IMR-90 (cell line): Measurements from ENCODE around the gene UBN1. TPM values are rescaled to one million over a fixed set of nuclear protein-coding genes. Genes with fewer than 3 reads are reported as not detected.

Experiments used
- ATAC-seq: fragments of 200-7000 bp; cut with Tn5 transposase; 2 replicates; pipeline ENCODE4 v1.9.1; 2020; ENCODE audit warnings: low read depth, mild to moderate bottlenecking, moderate library complexity
- BruUV-seq: library from RNA; stranded (reverse); fragments of 400-500 nt; replicated peaks from 2 replicates; lab custom pipeline; 2021; lab: Mats Ljungman, UMichigan
- CTCF ChIA-PET: fragments of 300-600 bp; formaldehyde crosslinking; extraction: SDS; loops from one replicate; lab custom pipeline; 2021; ENCODE audit warnings: antibody characterized with exemption; lab: Yijun Ruan, JAX
- POLR2A ChIA-PET: fragments of 300-600 bp; sonication (Branson Sonifier 250); formaldehyde crosslinking; loops from one replicate; lab custom pipeline; 2022; ENCODE audit warnings: antibody characterized with exemption; ENCODE audit not compliant: unreplicated experiment; lab: Charles Lee
- DNase-seq: peaks from one replicate; pipeline ENCODE4 v3.0.0; 2013
- H2AFZ ChIP-seq: replicated peaks from 2 replicates; pipeline ENCODE3; 2013; ENCODE audit warnings: low read length, mild to moderate bottlenecking; ENCODE audit not compliant: poor library complexity
- H2AK5ac ChIP-seq: 2 replicates; pipeline ENCODE4 v1.6.1; 2013; ENCODE audit warnings: low read depth, low read length, inconsistent platforms
- H2AK9ac ChIP-seq: replicated peaks from 2 replicates; pipeline ENCODE3; 2013; ENCODE audit warnings: mild to moderate bottlenecking, low read depth, low read length, moderate library complexity; ENCODE audit not compliant: poor library complexity
- H2BK120ac ChIP-seq: 2 replicates; pipeline ENCODE4 v1.6.1; 2013; ENCODE audit warnings: low read depth, low read length, inconsistent platforms
- H2BK15ac ChIP-seq: 3 replicates; pipeline ENCODE4 v1.6.1; 2013; ENCODE audit warnings: low read depth, low read length, inconsistent platforms
- H2BK20ac ChIP-seq: 2 replicates; pipeline ENCODE4 v1.6.1; 2013; ENCODE audit warnings: low read depth, mild to moderate bottlenecking, inconsistent platforms, low read length, moderate library complexity
- H2BK5ac ChIP-seq: 2 replicates; pipeline ENCODE4 v1.6.1; 2013; ENCODE audit warnings: mild to moderate bottlenecking, low read depth, low read length, inconsistent platforms; ENCODE audit not compliant: poor library complexity, severe bottlenecking
- H3K14ac ChIP-seq: replicated peaks from 2 replicates; pipeline ENCODE4 v1.6.1; 2013; ENCODE audit warnings: low read depth, low read length, inconsistent platforms
- H3K18ac ChIP-seq: 2 replicates; pipeline ENCODE4 v1.6.1; 2013; ENCODE audit warnings: low read depth, low read length, control low read depth
- H3K23ac ChIP-seq: 2 replicates; pipeline ENCODE4 v1.6.1; 2013; ENCODE audit warnings: low read depth, low read length, inconsistent platforms
- H3K27ac ChIP-seq: 2 replicates; pipeline ENCODE4 v1.5.1; 2013; ENCODE audit warnings: mild to moderate bottlenecking, control low read depth, low read length; ENCODE audit not compliant: insufficient read depth
- H3K27me3 ChIP-seq: 2 replicates; pipeline ENCODE4 v1.6.1; 2013; ENCODE audit warnings: low read length; ENCODE audit not compliant: control insufficient read depth, insufficient read depth
- H3K36me3 ChIP-seq: 2 replicates; pipeline ENCODE4 v1.6.1; 2013; ENCODE audit warnings: low read length, mixed read lengths; ENCODE audit not compliant: control insufficient read depth, insufficient read depth
- H3K4ac ChIP-seq: 2 replicates; pipeline ENCODE4 v1.6.1; 2013; ENCODE audit warnings: low read depth, low read length, inconsistent platforms
- H3K4me1 ChIP-seq: 2 replicates; pipeline ENCODE4 v1.6.1; 2013; ENCODE audit warnings: low read length, mixed read lengths; ENCODE audit not compliant: control insufficient read depth, insufficient read depth
- H3K4me2 ChIP-seq: 2 replicates; pipeline ENCODE4 v1.6.1; 2013; ENCODE audit warnings: low read depth, mild to moderate bottlenecking, control low read depth, low read length, moderate library complexity
- H3K4me3 ChIP-seq: 2 replicates; pipeline ENCODE4 v1.5.1; 2013; ENCODE audit warnings: low read depth, mild to moderate bottlenecking, control low read depth, low read length, moderate library complexity; ENCODE audit not compliant: insufficient read depth
- H3K56ac ChIP-seq: 2 replicates; pipeline ENCODE4 v1.6.1; 2013; ENCODE audit warnings: low read length, inconsistent platforms; ENCODE audit not compliant: insufficient read depth; ENCODE audit errors: extremely low read depth
- H3K79me1 ChIP-seq, 2 experiments: 2 replicates each; pipeline ENCODE4 v1.6.1; 2013; ENCODE audit warnings: low read length in 2 of 2, inconsistent platforms in 1 of 2, low read depth in 1 of 2
- H3K9ac ChIP-seq: 2 replicates; pipeline ENCODE4 v1.6.1; 2013; ENCODE audit warnings: low read depth, low read length, control low read depth
- H3K9me1 ChIP-seq: 2 replicates; pipeline ENCODE4 v1.6.1; 2013; ENCODE audit warnings: low read length, inconsistent platforms; ENCODE audit not compliant: insufficient read depth
- H3K9me3 ChIP-seq: 2 replicates; pipeline ENCODE4 v1.6.1; 2013; ENCODE audit warnings: low read length; ENCODE audit not compliant: control insufficient read depth, insufficient read depth
- H4K20me1 ChIP-seq: 2 replicates; pipeline ENCODE4 v1.6.1; 2013; ENCODE audit warnings: low read length, inconsistent platforms; ENCODE audit not compliant: insufficient read depth
- H4K5ac ChIP-seq: 2 replicates; pipeline ENCODE4 v1.6.1; 2013; ENCODE audit warnings: mild to moderate bottlenecking, low read depth, low read length, control low read depth
- H4K8ac ChIP-seq, 2 experiments: 2 replicates each; pipeline ENCODE4 v1.6.1; 2013; ENCODE audit warnings: low read depth in 2 of 2, low read length in 2 of 2, control low read depth in 1 of 2, inconsistent platforms in 1 of 2
- H4K91ac ChIP-seq: 2 replicates; pipeline ENCODE4 v1.6.1; 2013; ENCODE audit warnings: low read depth, low read length, inconsistent platforms; ENCODE audit not compliant: insufficient read depth
- BHLHE40 ChIP-seq: fragments of 150-350 bp; IDR thresholded peaks from 2 replicates; pipeline ENCODE4 v1.6.1; 2016; ENCODE audit warnings: mild to moderate bottlenecking, low read depth, low read length
- CEBPB ChIP-seq: IDR thresholded peaks from 2 replicates; pipeline ENCODE4 v1.6.1; 2012; ENCODE audit warnings: low read depth, low read length, improper control_type of control experiment
- CHD1 ChIP-seq: IDR thresholded peaks from 2 replicates; pipeline ENCODE4 v1.6.1; 2012; ENCODE audit warnings: low read depth, low read length, improper control_type of control experiment
- FOS ChIP-seq: fragments of 150-350 bp; IDR thresholded peaks from 2 replicates; pipeline ENCODE4 v1.6.1; 2016; ENCODE audit warnings: low read depth, low read length
- MAFK ChIP-seq: IDR thresholded peaks from 2 replicates; pipeline ENCODE4 v1.6.1; 2012; ENCODE audit warnings: low read depth, low read length, improper control_type of control experiment
- MAZ ChIP-seq: IDR thresholded peaks from 2 replicates; pipeline ENCODE4 v1.6.1; 2012; ENCODE audit warnings: low read depth, mild to moderate bottlenecking, low read length, improper control_type of control experiment, moderate library complexity, borderline replicate concordance
- MXI1 ChIP-seq: IDR thresholded peaks from 2 replicates; pipeline ENCODE4 v1.6.1; 2012; ENCODE audit warnings: low read depth, mild to moderate bottlenecking, low read length, moderate library complexity, borderline replicate concordance
- NFE2L2 ChIP-seq: fragments of 150-350 bp; IDR thresholded peaks from 2 replicates; pipeline ENCODE4 v1.6.1; 2016; ENCODE audit warnings: low read depth, mild to moderate bottlenecking, low read length
- POLR2A ChIP-seq: IDR thresholded peaks from 2 replicates; pipeline ENCODE4 v1.6.1; 2012; ENCODE audit warnings: mild to moderate bottlenecking, low read depth, low read length
- RAD21 ChIP-seq: IDR thresholded peaks from 2 replicates; pipeline ENCODE4 v1.6.1; 2012; ENCODE audit warnings: low read length, improper control_type of control experiment
- RCOR1 ChIP-seq: IDR thresholded peaks from 2 replicates; pipeline ENCODE4 v1.6.1; 2012; ENCODE audit warnings: mild to moderate bottlenecking, low read length, improper control_type of control experiment; ENCODE audit not compliant: insufficient replicate concordance
- RFX5 ChIP-seq: IDR thresholded peaks from 2 replicates; pipeline ENCODE4 v1.8.0; 2012; ENCODE audit warnings: low read depth, mild to moderate bottlenecking, low read length, moderate library complexity
- SMC3 ChIP-seq: fragments of 150-350 bp; IDR thresholded peaks from 2 replicates; pipeline ENCODE4 v1.6.1; 2016; ENCODE audit warnings: low read depth, mild to moderate bottlenecking, antibody characterized with exemption, low read length, moderate library complexity
- WGBS, 2 experiments: methylation state at CpG; one replicate each; pipeline versions ENCODE4 v1.1.5 to v1.1.7; 2013; ENCODE audit warnings: missing lambda C conversion rate in 2 of 2; ENCODE audit not compliant: insufficient read length in 1 of 2; ENCODE audit errors: extremely low coverage in 2 of 2; 5-methylcytosine and 5-hydroxymethylcytosine counted together
- dilution Hi-C: fragments of 300-500 bp; cut with HindIII; formaldehyde crosslinking; loops from one replicate; pipeline ENCODE4 v1.14.3; 2018; ENCODE audit warnings: low sequenced_read_pairs; ENCODE audit not compliant: unreplicated experiment
- in situ Hi-C: fragments of 300-500 bp; cut with MboI; formaldehyde crosslinking; loops from 3 replicates; pipeline ENCODE4 v1.14.3; 2019; ENCODE audit warnings: low sequenced_read_pairs, inconsistent platforms, mixed read lengths
- intact Hi-C: fragments of 100-400 bp; cut with micrococcal nuclease; formaldehyde crosslinking; loops from 2 replicates; pipeline ENCODE4 v1.10.0; 2022
- polyA plus RNA-seq, 3 experiments: library from polyadenylated mRNA; depleted of rRNA; stranded (reverse); fragments of >200 nt; gene quantifications; 2 replicates each; pipeline ENCODE4 v1.2.3, GENCODE V29; 2012; ENCODE audit warnings: low replicate concordance in 1 of 3
- total RNA-seq: library from RNA; depleted of rRNA; stranded (reverse); fragments of >200 nt; gene quantifications from 2 replicates; pipeline ENCODE4 v1.2.3, GENCODE V29; 2012
- TF ChIP-seq, protein P1 (sequence below): fragments of 150-350 bp; IDR thresholded peaks from 2 replicates; pipeline ENCODE4 v1.6.1; 2017; ENCODE audit warnings: mild to moderate bottlenecking, antibody characterized with exemption, low read length, low read depth
- TF ChIP-seq, protein P2 (sequence below): conservative IDR thresholded peaks from 2 replicates; pipeline ENCODE4 v1.5.1; 2012; ENCODE audit warnings: mild to moderate bottlenecking, low read depth, low read length, improper control_type of control experiment
- TF ChIP-seq, protein P3 (sequence below): fragments of 150-350 bp; IDR thresholded peaks from 2 replicates; pipeline ENCODE4 v1.6.1; 2016; ENCODE audit warnings: low read depth, mild to moderate bottlenecking, low read length, moderate library complexity, borderline replicate concordance

The UBN1 gene
- total and polyA plus RNA-seq, 2 of the 4 experiments (the other 2 are of a cell fraction), result 5.7 to 16.3 TPM

DNA sequence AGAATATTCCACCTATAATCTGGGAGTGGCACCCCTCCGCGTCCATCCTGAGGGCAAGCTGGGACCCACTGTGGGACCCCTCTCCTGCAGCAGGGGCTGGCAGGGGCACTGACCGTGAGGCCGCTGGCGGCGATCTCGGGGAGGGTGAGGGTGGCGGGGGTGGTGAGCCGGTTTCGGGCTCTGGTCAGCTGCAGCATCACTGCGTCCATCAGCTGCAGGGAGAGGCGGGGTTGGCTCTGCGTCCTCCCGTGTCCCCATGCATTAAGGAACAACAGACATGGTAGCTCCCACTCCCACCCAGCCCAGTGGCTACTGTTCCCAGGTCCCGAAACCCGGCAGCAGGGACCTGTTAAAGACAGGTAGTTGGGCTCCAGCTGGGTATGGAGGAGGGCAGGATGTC lies 48.8 kb upstream of the UBN1 start:
- in situ Hi-C loops, result no loop called here

More for the DNA sequence above, 48.8 kb upstream of the UBN1 start:
- Histone ChIP-seq H4K5ac (no peak overlapping the region), H3K36me3 (peaks cover 2% of the 10 kb centered on the region; the same call in 1 of the 2 replicates), H3K79me1 (0 out of 4 replicates have a peak, but pooled peaks cover 0 to 7% of the 10 kb centered on the region in 2 experiments), H2BK120ac (no peak overlapping the region), H2AK5ac (no peak overlapping the region), H3K23ac (no peak overlapping the region), H3K4me3 (no peak overlapping the region), H3K9me1 (no peaks in the 10 kb centered on the region), H4K20me1 (no peaks in the 10 kb centered on the region), H2BK15ac (no peak overlapping the region), H3K18ac (no peak overlapping the region), H2BK5ac (no peak overlapping the region), H3K9me3 (no peaks in the 10 kb centered on the region), H2AFZ (no peak overlapping the region), H3K56ac (no peak overlapping the region), H3K4me1 (peaks cover 5% of the 10 kb centered on the region; the same call in 1 of the 2 replicates), H4K8ac (no peak overlapping the region), H3K27ac (no peak overlapping the region), H3K9ac (no peak overlapping the region), H3K14ac (no peak overlapping the region), H2AK9ac (no peak overlapping the region), H3K4me2 (no peak overlapping the region), H2BK20ac (no peak overlapping the region), H4K91ac (no peak overlapping the region), H3K27me3 (no peaks in the 10 kb centered on the region), H3K4ac (no peak overlapping the region)
- ChIA-PET POLR2A (no interaction called here), CTCF (no interaction called here)
- no peak for DNase-seq
- no CpG with 5 or more reads among the region's 16 CpGs for WGBS, 2 experiments
- no peak for ATAC-seq
- no TSS peak for BruUV-seq
- intact Hi-C loops (no loop called here), dilution Hi-C loops (no loop called here)
- TF ChIP-seq RFX5, result no peak
- TF ChIP-seq RCOR1, result no peak
- no peak for TF ChIP-seq RAD21
- TF ChIP-seq BHLHE40, result no peak
- TF ChIP-seq, protein P1, sequence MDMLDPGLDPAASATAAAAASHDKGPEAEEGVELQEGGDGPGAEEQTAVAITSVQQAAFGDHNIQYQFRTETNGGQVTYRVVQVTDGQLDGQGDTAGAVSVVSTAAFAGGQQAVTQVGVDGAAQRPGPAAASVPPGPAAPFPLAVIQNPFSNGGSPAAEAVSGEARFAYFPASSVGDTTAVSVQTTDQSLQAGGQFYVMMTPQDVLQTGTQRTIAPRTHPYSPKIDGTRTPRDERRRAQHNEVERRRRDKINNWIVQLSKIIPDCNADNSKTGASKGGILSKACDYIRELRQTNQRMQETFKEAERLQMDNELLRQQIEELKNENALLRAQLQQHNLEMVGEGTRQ, result no peak
- no peak for TF ChIP-seq POLR2A
- no peak for TF ChIP-seq NFE2L2
- TF ChIP-seq MAFK, result no peak
- TF ChIP-seq, protein P2, sequence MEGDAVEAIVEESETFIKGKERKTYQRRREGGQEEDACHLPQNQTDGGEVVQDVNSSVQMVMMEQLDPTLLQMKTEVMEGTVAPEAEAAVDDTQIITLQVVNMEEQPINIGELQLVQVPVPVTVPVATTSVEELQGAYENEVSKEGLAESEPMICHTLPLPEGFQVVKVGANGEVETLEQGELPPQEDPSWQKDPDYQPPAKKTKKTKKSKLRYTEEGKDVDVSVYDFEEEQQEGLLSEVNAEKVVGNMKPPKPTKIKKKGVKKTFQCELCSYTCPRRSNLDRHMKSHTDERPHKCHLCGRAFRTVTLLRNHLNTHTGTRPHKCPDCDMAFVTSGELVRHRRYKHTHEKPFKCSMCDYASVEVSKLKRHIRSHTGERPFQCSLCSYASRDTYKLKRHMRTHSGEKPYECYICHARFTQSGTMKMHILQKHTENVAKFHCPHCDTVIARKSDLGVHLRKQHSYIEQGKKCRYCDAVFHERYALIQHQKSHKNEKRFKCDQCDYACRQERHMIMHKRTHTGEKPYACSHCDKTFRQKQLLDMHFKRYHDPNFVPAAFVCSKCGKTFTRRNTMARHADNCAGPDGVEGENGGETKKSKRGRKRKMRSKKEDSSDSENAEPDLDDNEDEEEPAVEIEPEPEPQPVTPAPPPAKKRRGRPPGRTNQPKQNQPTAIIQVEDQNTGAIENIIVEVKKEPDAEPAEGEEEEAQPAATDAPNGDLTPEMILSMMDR, result no peak
- TF ChIP-seq CHD1, result no peak
- TF ChIP-seq CEBPB, result no peak
- TF ChIP-seq SMC3, result no peak
- TF ChIP-seq, protein P3, sequence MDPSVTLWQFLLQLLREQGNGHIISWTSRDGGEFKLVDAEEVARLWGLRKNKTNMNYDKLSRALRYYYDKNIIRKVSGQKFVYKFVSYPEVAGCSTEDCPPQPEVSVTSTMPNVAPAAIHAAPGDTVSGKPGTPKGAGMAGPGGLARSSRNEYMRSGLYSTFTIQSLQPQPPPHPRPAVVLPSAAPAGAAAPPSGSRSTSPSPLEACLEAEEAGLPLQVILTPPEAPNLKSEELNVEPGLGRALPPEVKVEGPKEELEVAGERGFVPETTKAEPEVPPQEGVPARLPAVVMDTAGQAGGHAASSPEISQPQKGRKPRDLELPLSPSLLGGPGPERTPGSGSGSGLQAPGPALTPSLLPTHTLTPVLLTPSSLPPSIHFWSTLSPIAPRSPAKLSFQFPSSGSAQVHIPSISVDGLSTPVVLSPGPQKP, result no peak
- no peak for TF ChIP-seq MXI1
- no peak for TF ChIP-seq FOS
- TF ChIP-seq MAZ, result no peak
